Activated B cell treated with CpG ODN at 0.5 μM for 24 hours (primary cell): ENCODE results near the gene MTRR. TPM values are rescaled to one million over a fixed set of nuclear protein-coding genes. Genes with fewer than 3 reads are reported as not detected.

ENCODE experiments used
- ATAC-seq: fragments of 200-7000 bp; cut with Tn5 transposase; one replicate; pipeline ENCODE4 v1.10.0; 2021; ENCODE audit warnings: low read depth, mild to moderate bottlenecking, moderate library complexity
- CTCF ChIA-PET: fragments of 350-600 bp; sonication (Branson Sonifier 250); formaldehyde crosslinking; loops from one replicate; lab custom pipeline; 2021; ENCODE audit warnings: antibody characterized with exemption; lab: Charles Lee
- POLR2A ChIA-PET: fragments of 350-600 bp; sonication (Branson Sonifier 250); formaldehyde crosslinking; loops from one replicate; lab custom pipeline; 2021; ENCODE audit warnings: antibody characterized with exemption; lab: Charles Lee
- DNase-seq: peaks from one replicate; pipeline ENCODE4 v3.0.0; 2022
- H3K27ac Mint-ChIP-seq: one replicate; pipeline ENCODE4 v1.8.0; 2020; ENCODE audit warnings: mixed read lengths
- H3K27me3 Mint-ChIP-seq: one replicate; pipeline ENCODE4 v1.8.0; 2021; ENCODE audit warnings: mixed read lengths
- H3K36me3 Mint-ChIP-seq: one replicate; pipeline ENCODE4 v1.8.0; 2021; ENCODE audit warnings: low read depth, mixed read lengths
- H3K4me1 Mint-ChIP-seq: one replicate; pipeline ENCODE4 v1.8.0; 2021; ENCODE audit warnings: mixed read lengths
- H3K4me3 Mint-ChIP-seq: one replicate; pipeline ENCODE4 v1.8.0; 2020; ENCODE audit warnings: mild to moderate bottlenecking, mixed read lengths
- H3K9me3 Mint-ChIP-seq: one replicate; pipeline ENCODE4 v1.8.0; 2020; ENCODE audit warnings: mixed read lengths
- intact Hi-C: fragments of 100-400 bp; cut with micrococcal nuclease; formaldehyde crosslinking; loops from one replicate; pipeline ENCODE4 v1.15.1; 2024
- total RNA-seq: library from RNA; stranded (reverse); gene quantifications from 2 replicates; pipeline ENCODE4 v1.2.3, GENCODE V29; 2022
- TF ChIP-seq, protein P1 (sequence below): fragments of 200-600 bp; IDR thresholded peaks from one replicate; pipeline ENCODE4 v1.8.0; 2022; ENCODE audit warnings: antibody characterized with exemption, mild to moderate bottlenecking

Gene MTRR
- total RNA-seq, 1 donor from 2014 or later: 70.7 TPM

GRCh38 chr5:7872517-7873130 is 3.7 kb downstream of the MTRR start:
- ATAC-seq (no peak), DNase-seq (no peak)
- TF ChIP-seq, protein P1, sequence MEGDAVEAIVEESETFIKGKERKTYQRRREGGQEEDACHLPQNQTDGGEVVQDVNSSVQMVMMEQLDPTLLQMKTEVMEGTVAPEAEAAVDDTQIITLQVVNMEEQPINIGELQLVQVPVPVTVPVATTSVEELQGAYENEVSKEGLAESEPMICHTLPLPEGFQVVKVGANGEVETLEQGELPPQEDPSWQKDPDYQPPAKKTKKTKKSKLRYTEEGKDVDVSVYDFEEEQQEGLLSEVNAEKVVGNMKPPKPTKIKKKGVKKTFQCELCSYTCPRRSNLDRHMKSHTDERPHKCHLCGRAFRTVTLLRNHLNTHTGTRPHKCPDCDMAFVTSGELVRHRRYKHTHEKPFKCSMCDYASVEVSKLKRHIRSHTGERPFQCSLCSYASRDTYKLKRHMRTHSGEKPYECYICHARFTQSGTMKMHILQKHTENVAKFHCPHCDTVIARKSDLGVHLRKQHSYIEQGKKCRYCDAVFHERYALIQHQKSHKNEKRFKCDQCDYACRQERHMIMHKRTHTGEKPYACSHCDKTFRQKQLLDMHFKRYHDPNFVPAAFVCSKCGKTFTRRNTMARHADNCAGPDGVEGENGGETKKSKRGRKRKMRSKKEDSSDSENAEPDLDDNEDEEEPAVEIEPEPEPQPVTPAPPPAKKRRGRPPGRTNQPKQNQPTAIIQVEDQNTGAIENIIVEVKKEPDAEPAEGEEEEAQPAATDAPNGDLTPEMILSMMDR: no peak
- Mint-ChIP-seq H3K36me3 (peaks cover 66% of the 10 kb centered on the region), H3K4me3 (peak overlapping the region; percentile 13), H3K27ac (peak overlapping the region; percentile 20), H3K4me1 (peaks cover 52% of the 10 kb centered on the region), H3K27me3 (no peaks in the 10 kb centered on the region), H3K9me3 (no peaks in the 10 kb centered on the region)
- CTCF ChIA-PET: interaction anchor here (2.8 kb wide), 1 partner anchor 14 kb away, joined by 9 read pairs; no protein-coding TSS in a partner anchor
- POLR2A ChIA-PET: no interaction called here
- intact Hi-C loops: no loop called here

DNA sequence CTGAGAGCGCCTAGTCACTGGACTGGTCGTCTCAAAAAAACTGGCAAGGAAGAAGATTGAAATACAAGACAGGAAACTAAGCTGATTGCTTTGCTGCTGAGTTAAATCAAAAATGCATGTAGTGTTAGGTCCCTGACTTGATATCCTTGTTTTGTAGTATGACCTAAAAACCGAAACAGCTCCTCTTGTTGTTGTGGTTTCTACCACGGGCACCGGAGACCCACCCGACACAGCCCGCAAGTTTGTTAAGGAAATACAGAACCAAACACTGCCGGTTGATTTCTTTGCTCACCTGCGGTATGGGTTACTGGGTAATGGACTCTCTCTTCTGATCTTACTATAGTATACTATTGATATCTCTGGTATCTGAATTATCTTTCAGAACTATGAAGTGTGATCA is 4.3 kb downstream of the MTRR start:
- no peaks in the 10 kb centered on the region for H3K9me3 Mint-ChIP-seq
- TF ChIP-seq, protein P1: no peak
- intact Hi-C loops: no loop called here
- H3K36me3 Mint-ChIP-seq: peaks cover 72% of the 10 kb centered on the region
- H3K4me1 Mint-ChIP-seq: peaks cover 46% of the 10 kb centered on the region
- no peak for ATAC-seq
- no peaks in the 10 kb centered on the region for H3K27me3 Mint-ChIP-seq
- POLR2A ChIA-PET: no interaction called here
- no peak for DNase-seq
- CTCF ChIA-PET: interaction anchor here (2.8 kb wide), 1 partner anchor 14 kb away, joined by 9 read pairs; no protein-coding TSS in a partner anchor
- peak overlapping the region; percentile 13 for H3K4me3 Mint-ChIP-seq
- peak overlapping the region; percentile 20 for H3K27ac Mint-ChIP-seq

GRCh38 chr5:7874639-7875038 is 5.7 kb downstream of the MTRR start:
- ATAC-seq (no peak), DNase-seq (no peak)
- Mint-ChIP-seq H3K4me1 (peaks cover 45% of the 10 kb centered on the region), H3K27ac (no peak overlapping the region), H3K36me3 (peaks cover 75% of the 10 kb centered on the region), H3K27me3 (no peaks in the 10 kb centered on the region), H3K9me3 (no peaks in the 10 kb centered on the region), H3K4me3 (no peak overlapping the region)
- CTCF ChIA-PET: interaction anchor here (2.4 kb wide), 1 partner anchor 12 kb away, joined by 9 read pairs; no protein-coding TSS in a partner anchor
- POLR2A ChIA-PET: interaction anchor here (0.6 kb wide), 1 partner anchor 1435 kb away, joined by 6 read pairs; no protein-coding TSS in a partner anchor
- TF ChIP-seq, protein P1: no peak
- intact Hi-C loops: no loop called here

GRCh38 chr5:7875151-7875550 is 6.2 kb downstream of the MTRR start:
- no peak for DNase-seq
- H3K4me3 Mint-ChIP-seq: no peak overlapping the region
- ATAC-seq: no peak
- peaks cover 78% of the 10 kb centered on the region for H3K36me3 Mint-ChIP-seq
- intact Hi-C loops: no loop called here
- ChIA-PET POLR2A (no interaction called here), CTCF (interaction anchor here (2.4 kb wide), 1 partner anchor 12 kb away, joined by 9 read pairs; no protein-coding TSS in a partner anchor)
- no peaks in the 10 kb centered on the region for H3K27me3 Mint-ChIP-seq
- no peak overlapping the region for H3K27ac Mint-ChIP-seq
- TF ChIP-seq, protein P1: no peak
- H3K9me3 Mint-ChIP-seq: no peaks in the 10 kb centered on the region
- H3K4me1 Mint-ChIP-seq: peaks cover 41% of the 10 kb centered on the region

- TF ChIP-seq, protein P1: no peak
- Mint-ChIP-seq H3K27me3 (no peaks in the 10 kb centered on the region), H3K36me3 (peaks cover 84% of the 10 kb centered on the region), H3K9me3 (no peaks in the 10 kb centered on the region), H3K4me3 (no peak overlapping the region), H3K4me1 (peaks cover 24% of the 10 kb centered on the region), H3K27ac (no peak overlapping the region)
- ChIA-PET CTCF (interaction anchor here (2.4 kb wide), 1 partner anchor 10 kb away, joined by 9 read pairs; no protein-coding TSS in a partner anchor), POLR2A (no interaction called here)
- intact Hi-C loops: no loop called here
- ATAC-seq: no peak
- DNase-seq: no peak
Observed at GRCh38 chr5:7876867-7877266, 7.9 kb downstream of the MTRR start.
